T-helper 1 cell treated with Interleukin-12 subunit alpha and Interleukin-12 subunit beta and Interleukin-4 antibody, amounts not matched to agents 30 μg/mL and 1 μg/mL, for 36 hours (primary cell): Measurements from ENCODE around the gene CARD19.
"Not testable (repeated sequence)": the region's sequence is repeated elsewhere in the genome, so short reads cannot be mapped to it uniquely, and the experiment has no call there.

Experiments
- H3K27ac Mint-ChIP-seq: one replicate; pipeline ENCODE4 v1.8.0; 2021; ENCODE audit warnings: mild to moderate bottlenecking, mixed read lengths
- H3K27me3 Mint-ChIP-seq: one replicate; pipeline ENCODE4 v1.8.0; 2021; ENCODE audit warnings: low read depth, mixed read lengths
- H3K36me3 Mint-ChIP-seq: one replicate; pipeline ENCODE4 v1.8.0; 2021; ENCODE audit warnings: low read depth, mixed read lengths
- H3K4me1 Mint-ChIP-seq: one replicate; pipeline ENCODE4 v1.8.0; 2021; ENCODE audit warnings: low read depth, mixed read lengths
- H3K4me3 Mint-ChIP-seq: one replicate; pipeline ENCODE4 v1.8.0; 2021; ENCODE audit warnings: mild to moderate bottlenecking, moderate library complexity, mixed read lengths
- H3K9me3 Mint-ChIP-seq: one replicate; pipeline ENCODE4 v1.8.0; 2021; ENCODE audit warnings: mixed read lengths

The CARD19 gene

GRCh38 chr9:93098236-93098946 is 2.4 kb downstream of the CARD19 start:
- H3K36me3 Mint-ChIP-seq = peaks cover 26% of the 10 kb centered on the region
- peaks cover 2% of the 10 kb centered on the region for H3K9me3 Mint-ChIP-seq
- peak overlapping the region; percentile 90 for H3K27ac Mint-ChIP-seq
- H3K4me3 Mint-ChIP-seq = peak overlapping the region; percentile 94
- no peaks in the 10 kb centered on the region for H3K27me3 Mint-ChIP-seq
- peaks cover 55% of the 10 kb centered on the region for H3K4me1 Mint-ChIP-seq

DNA sequence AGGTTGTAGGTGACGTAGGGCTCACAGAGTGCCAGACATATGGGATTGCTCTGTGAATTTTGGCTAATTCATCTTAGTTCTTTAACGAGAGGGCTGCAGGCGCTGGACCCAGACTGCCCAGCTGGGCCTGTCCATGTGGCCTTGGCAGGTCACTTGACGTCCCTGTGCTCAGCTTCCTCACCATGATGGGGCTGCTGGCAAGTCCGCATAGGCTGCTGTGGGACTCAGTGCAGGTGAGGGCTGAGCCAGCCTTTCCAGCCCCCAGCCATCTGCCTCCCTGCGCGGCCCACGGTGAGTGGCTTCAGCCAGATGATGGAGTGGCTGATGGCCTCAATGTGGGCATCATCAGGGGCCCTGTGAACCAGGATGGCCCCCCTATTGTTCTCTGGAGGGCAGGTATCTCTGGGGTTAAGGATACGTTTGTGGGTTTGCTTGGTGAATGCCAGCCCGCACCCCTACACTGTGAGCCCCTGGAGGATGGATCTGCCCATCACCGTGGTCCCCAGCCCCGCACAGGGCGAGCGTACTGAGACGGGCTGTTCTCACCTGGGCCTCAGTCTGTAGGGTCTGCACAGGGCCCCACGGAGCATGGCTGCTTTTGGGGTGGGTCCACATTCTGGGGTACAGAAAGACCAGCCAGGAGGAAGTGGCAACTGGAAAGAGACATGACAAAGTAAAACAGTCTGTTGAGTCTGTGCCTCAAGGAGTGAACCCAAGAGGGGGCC is 3.7 kb downstream of the CARD19 start:
- peaks cover 44% of the 10 kb centered on the region for H3K4me1 Mint-ChIP-seq
- H3K27ac Mint-ChIP-seq = peak overlapping the region; percentile 63
- no peaks in the 10 kb centered on the region for H3K27me3 Mint-ChIP-seq

GRCh38 chr9:93100276-93100636 is 4.2 kb downstream of the CARD19 start:
- no peaks in the 10 kb centered on the region for H3K27me3 Mint-ChIP-seq
- H3K4me3 Mint-ChIP-seq = no peak overlapping the region
- peak overlapping the region; percentile 27 for H3K27ac Mint-ChIP-seq
- peaks cover 15% of the 10 kb centered on the region for H3K9me3 Mint-ChIP-seq
- H3K36me3 Mint-ChIP-seq = peaks cover 41% of the 10 kb centered on the region
- H3K4me1 Mint-ChIP-seq = peaks cover 40% of the 10 kb centered on the region

More for the DNA sequence above, 3.7 kb downstream of the CARD19 start:
- peaks cover 37% of the 10 kb centered on the region for H3K36me3 Mint-ChIP-seq
- peak overlapping the region; percentile 94 for H3K4me3 Mint-ChIP-seq
- H3K9me3 Mint-ChIP-seq = peaks cover 12% of the 10 kb centered on the region

DNA sequence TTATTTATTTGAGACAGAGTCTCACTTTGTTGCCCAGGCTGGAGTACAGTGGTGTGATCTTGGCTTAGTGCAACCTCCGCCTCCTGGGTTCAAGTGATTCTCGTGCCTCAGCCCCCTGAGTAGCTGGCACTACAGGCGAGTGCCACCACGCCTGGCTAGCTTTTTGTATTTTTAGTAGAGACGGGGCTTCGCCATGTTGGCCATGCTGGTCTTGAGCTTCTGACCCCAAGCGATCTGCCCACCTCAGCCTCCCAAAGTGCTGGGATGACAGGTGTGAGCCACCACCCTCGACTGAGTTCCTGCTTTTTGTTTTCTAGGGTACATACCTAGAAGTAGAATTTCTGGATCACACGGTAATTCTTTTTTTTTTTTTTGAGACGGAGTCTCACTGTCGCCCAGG is 5.1 kb downstream of the CARD19 start:
- Mint-ChIP-seq H3K4me1 (peaks cover 44% of the 10 kb centered on the region), H3K9me3 (peaks cover 19% of the 10 kb centered on the region), H3K36me3 (peaks cover 43% of the 10 kb centered on the region)
- not testable (repeated sequence) for H3K27ac Mint-ChIP-seq, H3K27me3 Mint-ChIP-seq, H3K4me3 Mint-ChIP-seq

DNA sequence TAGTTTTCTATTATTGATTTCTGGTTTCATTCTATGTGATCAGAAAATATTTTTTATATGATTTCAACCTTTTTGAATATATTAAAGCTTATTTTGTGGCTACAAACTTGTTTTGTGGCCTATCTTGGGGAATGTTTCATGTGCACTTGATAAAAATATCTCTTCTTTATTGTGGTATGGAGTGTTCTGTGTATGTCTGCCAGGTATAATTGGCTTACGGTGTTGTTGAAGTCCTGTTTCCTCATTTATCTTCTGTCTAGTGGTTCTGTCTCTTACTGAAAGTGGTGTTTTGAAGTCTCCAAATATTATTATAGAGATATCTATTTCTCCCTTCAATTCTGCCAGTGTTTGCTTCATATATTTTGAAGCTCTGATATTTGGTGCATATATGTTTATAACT is 9.6 kb downstream of the CARD19 start:
- Mint-ChIP-seq H3K9me3 (peaks cover 19% of the 10 kb centered on the region), H3K4me1 (peaks cover 44% of the 10 kb centered on the region), H3K4me3 (no peak overlapping the region), H3K27me3 (no peaks in the 10 kb centered on the region), H3K36me3 (peaks cover 47% of the 10 kb centered on the region), H3K27ac (no peak overlapping the region)

- H3K4me3 Mint-ChIP-seq = no peak overlapping the region
- peak overlapping the region; percentile 83 for H3K27ac Mint-ChIP-seq
- H3K36me3 Mint-ChIP-seq = peaks cover 43% of the 10 kb centered on the region
- H3K9me3 Mint-ChIP-seq = peaks cover 19% of the 10 kb centered on the region
- H3K4me1 Mint-ChIP-seq = peaks cover 44% of the 10 kb centered on the region
- no peaks in the 10 kb centered on the region for H3K27me3 Mint-ChIP-seq
Observed at GRCh38 chr9:93107151-93107824, 11.3 kb downstream of the CARD19 start.

DNA sequence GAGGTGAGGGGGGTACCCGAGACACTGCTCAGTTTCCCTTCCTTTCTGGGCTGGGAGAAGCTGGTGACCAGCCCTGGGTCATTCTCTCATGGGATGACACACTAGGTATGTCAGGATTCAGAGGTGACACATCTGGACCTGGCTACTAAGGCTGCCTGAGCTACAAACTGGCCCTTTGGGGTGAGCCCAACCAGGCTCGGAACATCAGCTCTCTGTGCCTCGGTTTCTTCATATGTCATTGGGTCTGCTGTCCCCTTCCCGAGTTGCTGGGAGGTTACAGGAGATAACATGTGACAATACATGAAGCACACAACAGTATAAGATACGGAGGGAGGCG is 11.8 kb downstream of the CARD19 start:
- Mint-ChIP-seq H3K27me3 (no peaks in the 10 kb centered on the region), H3K4me1 (peaks cover 39% of the 10 kb centered on the region), H3K36me3 (peaks cover 39% of the 10 kb centered on the region), H3K9me3 (peaks cover 19% of the 10 kb centered on the region), H3K4me3 (no peak overlapping the region), H3K27ac (peak overlapping the region; percentile 83)

GRCh38 chr9:93108291-93109041 is 12.4 kb downstream of the CARD19 start:
- Mint-ChIP-seq H3K9me3 (peaks cover 16% of the 10 kb centered on the region), H3K27me3 (no peaks in the 10 kb centered on the region), H3K4me3 (no peak overlapping the region), H3K36me3 (peaks cover 34% of the 10 kb centered on the region), H3K4me1 (peaks cover 35% of the 10 kb centered on the region), H3K27ac (peak overlapping the region; percentile 83)

DNA sequence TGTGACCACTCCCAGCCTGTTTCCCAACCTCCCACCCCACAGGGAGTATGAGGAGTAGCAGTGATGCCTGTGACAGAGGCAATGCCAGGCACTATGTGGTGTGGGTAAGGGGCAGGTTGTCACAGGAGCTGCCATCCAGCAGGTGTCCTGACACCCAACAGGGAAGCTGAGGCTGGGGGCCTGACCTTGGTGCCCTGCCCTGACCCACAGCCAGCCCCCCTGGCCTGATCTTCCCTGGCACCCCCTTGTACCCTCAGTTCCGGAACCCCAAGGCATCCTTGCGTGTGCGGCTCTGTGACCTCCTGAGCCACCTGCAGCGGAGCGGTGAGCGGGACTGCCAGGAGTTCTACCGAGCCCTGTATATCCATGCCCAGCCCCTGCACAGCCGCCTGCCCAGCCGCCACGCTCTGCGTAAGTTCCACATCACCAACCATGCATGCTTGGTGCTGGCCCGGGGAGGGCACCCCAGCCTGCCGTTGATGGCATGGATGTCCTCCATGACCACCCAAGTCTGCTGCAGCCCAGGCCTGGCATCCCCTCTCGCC is 14.4 kb downstream of the CARD19 start:
- Mint-ChIP-seq H3K4me3 (no peak overlapping the region), H3K27ac (no peak overlapping the region), H3K9me3 (peaks cover 3% of the 10 kb centered on the region), H3K27me3 (no peaks in the 10 kb centered on the region), H3K4me1 (peaks cover 39% of the 10 kb centered on the region), H3K36me3 (peaks cover 20% of the 10 kb centered on the region)

DNA sequence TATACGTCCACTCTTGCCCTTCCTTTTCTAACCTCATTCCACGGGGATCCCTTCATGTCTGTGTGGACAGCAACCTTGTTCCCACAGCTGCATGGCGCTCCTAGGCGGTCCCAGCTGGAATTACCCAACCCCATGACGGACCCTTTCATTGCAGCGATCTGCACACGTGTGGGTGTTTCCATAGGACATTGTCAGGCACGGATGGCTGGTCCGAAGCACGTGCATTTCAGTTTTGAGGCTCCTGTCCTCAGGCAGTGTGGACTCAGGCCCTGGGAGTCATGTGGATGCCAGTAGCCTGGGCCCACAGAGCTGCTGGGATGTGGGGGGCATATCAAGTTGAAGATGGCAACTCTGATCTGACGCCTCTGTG is 15.0 kb downstream of the CARD19 start:
- peak overlapping the region; percentile 58 for H3K27ac Mint-ChIP-seq
- H3K4me3 Mint-ChIP-seq = no peak overlapping the region
- H3K4me1 Mint-ChIP-seq = peaks cover 36% of the 10 kb centered on the region
- H3K9me3 Mint-ChIP-seq = no peaks in the 10 kb centered on the region
- no peaks in the 10 kb centered on the region for H3K27me3 Mint-ChIP-seq
- peaks cover 18% of the 10 kb centered on the region for H3K36me3 Mint-ChIP-seq

- no peaks in the 10 kb centered on the region for H3K27me3 Mint-ChIP-seq
- H3K4me1 Mint-ChIP-seq = peaks cover 33% of the 10 kb centered on the region
- no peak overlapping the region for H3K27ac Mint-ChIP-seq
- no peak overlapping the region for H3K4me3 Mint-ChIP-seq
- H3K9me3 Mint-ChIP-seq = no peaks in the 10 kb centered on the region
- H3K36me3 Mint-ChIP-seq = peaks cover 18% of the 10 kb centered on the region
Observed at GRCh38 chr9:93111371-93112115, 15.5 kb downstream of the CARD19 start.

DNA sequence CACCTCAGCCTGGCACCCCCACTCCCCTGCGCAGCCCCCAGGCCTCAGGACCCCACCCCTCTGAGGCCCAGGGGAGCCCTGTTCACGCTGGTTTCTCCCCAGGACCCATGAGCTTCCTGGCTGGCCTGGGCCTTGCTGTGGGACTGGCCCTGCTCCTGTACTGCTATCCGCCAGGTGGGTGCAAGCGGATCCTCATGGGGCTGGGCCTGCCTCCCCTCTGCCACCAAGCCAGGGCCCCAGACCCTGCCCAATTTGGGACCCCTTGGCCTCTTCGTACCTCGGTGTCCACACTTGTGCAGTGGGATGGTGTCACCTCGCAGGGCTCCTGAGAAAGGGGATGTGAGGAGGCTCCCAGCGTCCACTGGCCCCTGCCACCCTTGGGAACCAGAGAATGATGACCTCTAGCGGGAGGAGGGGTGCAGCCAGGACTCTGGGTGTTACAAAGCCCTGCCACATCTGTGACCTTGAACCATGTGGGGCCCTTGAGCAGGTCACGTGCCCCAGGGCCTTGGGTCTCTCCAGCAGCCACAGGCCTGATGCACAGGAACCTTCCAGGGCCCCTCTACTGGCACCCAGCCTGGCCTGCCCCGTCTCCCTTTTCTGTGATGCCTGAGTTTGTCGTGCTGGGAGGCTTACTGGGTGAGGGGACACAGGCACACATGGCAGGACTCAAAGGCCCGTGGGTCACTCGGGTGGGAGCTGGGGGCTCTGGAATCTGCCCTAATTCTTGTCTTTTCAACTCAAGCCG is 16.3 kb downstream of the CARD19 start:
- Mint-ChIP-seq H3K4me1 (peaks cover 26% of the 10 kb centered on the region), H3K36me3 (peaks cover 15% of the 10 kb centered on the region), H3K27me3 (no peaks in the 10 kb centered on the region), H3K27ac (no peak overlapping the region), H3K4me3 (no peak overlapping the region), H3K9me3 (no peaks in the 10 kb centered on the region)

DNA sequence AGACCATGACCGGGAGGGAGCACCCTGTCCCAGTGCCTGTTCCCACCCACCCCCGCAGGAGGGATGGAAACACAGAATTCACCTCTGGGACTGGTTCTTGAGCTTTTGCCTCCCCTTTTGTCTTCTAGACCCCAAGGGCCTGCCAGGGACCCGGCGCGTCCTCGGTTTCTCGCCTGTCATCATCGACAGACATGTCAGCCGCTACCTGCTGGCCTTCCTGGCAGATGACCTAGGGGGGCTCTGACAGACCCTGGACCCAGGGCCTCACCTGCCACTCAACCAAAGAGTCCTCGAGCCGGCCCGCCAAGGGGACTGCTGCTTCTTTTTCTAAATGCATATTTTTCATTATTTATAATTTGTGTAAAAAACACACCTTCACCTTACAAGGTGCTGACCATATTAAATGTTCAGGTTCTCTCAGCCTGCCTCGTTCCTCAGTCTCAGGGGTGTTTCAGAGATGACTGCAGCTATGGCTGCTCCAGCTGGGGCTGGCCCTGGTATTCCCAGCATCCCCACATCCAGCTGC is 16.9 kb downstream of the CARD19 start:
- Mint-ChIP-seq H3K4me3 (no peak overlapping the region), H3K36me3 (peaks cover 12% of the 10 kb centered on the region), H3K27ac (no peak overlapping the region), H3K4me1 (peaks cover 21% of the 10 kb centered on the region), H3K9me3 (no peaks in the 10 kb centered on the region), H3K27me3 (no peaks in the 10 kb centered on the region)
